DOHH2 (cell line): ENCODE measurements around the gene SPIRE1.

ENCODE experiments used
- H3F3A ChIP-seq: fragments of 200-600 bp; sonication (generic), shearing (Covaris generic); 2 replicates; pipeline ENCODE4 v1.6.0; 2016; ENCODE audit warnings: antibody characterized with exemption, mild to moderate bottlenecking; ENCODE audit not compliant: control insufficient read depth, insufficient read depth
- H3K27ac ChIP-seq: fragments of 200-600 bp; sonication (generic); 2 replicates; pipeline ENCODE4 v1.5.1; 2014; ENCODE audit warnings: low read depth, mild to moderate bottlenecking, low read length, moderate library complexity
- H3K27me3 ChIP-seq: fragments of 200-600 bp; sonication (generic); 2 replicates; pipeline ENCODE4 v1.6.1; 2014; ENCODE audit warnings: mild to moderate bottlenecking, low read length, mixed read lengths; ENCODE audit not compliant: control insufficient read depth
- H3K36me3 ChIP-seq: fragments of 200-600 bp; sonication (generic); 2 replicates; pipeline ENCODE4 v1.6.1; 2014; ENCODE audit warnings: mild to moderate bottlenecking, low read length, moderate library complexity, mixed read lengths; ENCODE audit not compliant: control insufficient read depth
- H3K4me1 ChIP-seq: fragments of 200-600 bp; sonication (generic); 2 replicates; pipeline ENCODE4 v1.6.1; 2014; ENCODE audit warnings: mild to moderate bottlenecking, low read length, mixed read lengths; ENCODE audit not compliant: control insufficient read depth
- H3K4me2 ChIP-seq: fragments of 200-600 bp; sonication (generic); 2 replicates; pipeline ENCODE4 v1.6.0; 2014; ENCODE audit warnings: mild to moderate bottlenecking, low read length, moderate library complexity
- H3K4me3 ChIP-seq: fragments of 200-600 bp; sonication (generic); 2 replicates; pipeline ENCODE4 v1.5.1; 2014; ENCODE audit warnings: mild to moderate bottlenecking, low read length, mixed read lengths
- H3K79me2 ChIP-seq: fragments of 200-600 bp; sonication (generic); 2 replicates; pipeline ENCODE4 v1.6.1; 2014; ENCODE audit warnings: mild to moderate bottlenecking, low read length, mixed read lengths; ENCODE audit not compliant: control insufficient read depth
- H3K9me2 ChIP-seq: fragments of 200-600 bp; sonication (generic); replicated peaks from 2 replicates; pipeline ENCODE4 v1.6.1; 2014; ENCODE audit warnings: mild to moderate bottlenecking, low read length, mixed read lengths; ENCODE audit not compliant: control insufficient read depth
- H3K9me3 ChIP-seq: fragments of 200-600 bp; sonication (generic); 2 replicates; pipeline ENCODE4 v1.6.1; 2014; ENCODE audit warnings: antibody characterized with exemption, low read length, mixed read lengths; ENCODE audit not compliant: control insufficient read depth, insufficient read depth
- H4K20me1 ChIP-seq: fragments of 200-600 bp; sonication (generic); 2 replicates; pipeline ENCODE4 v1.6.0; 2014; ENCODE audit warnings: low read depth, mild to moderate bottlenecking, antibody characterized with exemption, low read length, moderate library complexity; ENCODE audit not compliant: control insufficient read depth, insufficient read depth
- EZH2phosphoT487 ChIP-seq: fragments of 200-600 bp; sonication (generic); IDR thresholded peaks from 2 replicates; pipeline ENCODE4 v1.6.1; 2017; ENCODE audit warnings: borderline replicate concordance, mild to moderate bottlenecking, antibody characterized with exemption, low read length, moderate library complexity, mixed read lengths
- TF ChIP-seq, protein P1 (sequence below): fragments of 200-600 bp; sonication (generic); IDR thresholded peaks from one replicate; pipeline ENCODE4 v1.5.1; 2014; ENCODE audit warnings: antibody characterized with exemption, mild to moderate bottlenecking, low read depth, low read length; ENCODE audit not compliant: poor library complexity, severe bottlenecking

Gene SPIRE1

DNA sequence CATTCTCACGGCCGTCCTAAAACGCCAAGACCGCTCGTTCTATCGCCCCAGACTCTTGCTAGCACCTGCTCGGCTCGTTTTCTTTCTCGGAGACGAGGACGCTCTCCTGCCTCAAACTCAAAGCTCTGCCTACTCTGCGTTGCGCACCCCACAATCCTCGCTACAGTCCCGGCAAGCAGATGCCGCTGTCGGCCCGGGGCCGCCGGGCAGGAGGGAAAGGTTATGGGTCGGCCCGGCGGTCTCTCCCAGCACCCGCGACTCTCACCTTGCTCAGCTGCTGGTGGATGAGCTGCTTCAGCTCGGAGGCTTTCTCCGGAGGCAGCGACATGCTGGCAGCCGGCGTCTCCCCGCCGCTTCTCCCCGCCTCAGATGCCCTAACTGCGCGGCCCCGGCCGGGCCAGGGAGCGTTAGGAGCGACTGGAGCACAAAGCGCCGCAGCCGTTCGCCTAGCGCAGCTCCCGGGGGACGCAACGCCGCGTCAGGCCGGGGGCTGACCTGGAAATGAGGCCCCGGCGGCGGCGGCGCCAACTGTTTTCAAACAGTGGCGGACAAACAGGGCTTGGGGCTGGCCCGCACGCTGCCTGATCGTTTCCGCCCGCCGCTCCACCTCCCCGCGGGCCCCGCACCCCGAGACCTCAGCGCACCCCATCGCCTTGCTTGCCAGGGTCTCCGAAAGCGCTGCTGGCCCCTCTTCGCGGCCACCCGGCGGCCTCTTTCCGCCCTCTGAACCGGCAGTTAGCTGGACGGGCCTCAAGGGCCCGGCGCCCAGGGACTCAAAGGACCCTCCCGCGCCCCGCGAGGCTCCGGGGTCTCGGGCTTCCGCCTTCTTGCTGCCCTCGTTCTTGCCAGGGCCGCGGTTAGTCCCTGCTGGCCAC, 44.6 kb upstream of the SPIRE1 start, which contains the start of the genes CEP76 and PSMG2:
Gene CEP76, minus strand, starts transcription at position 503 of the 875 bp plus-strand sequence. Its CDS starts 175 bp downstream, at position 328.
Gene PSMG2, plus strand, starts transcription at position 822 of the 875 bp plus-strand sequence. CDS start 66 bp downstream, outside the sequence.
- peak within 1 kb of the TSS; percentile 92 for H3K4me3 ChIP-seq
- H3K79me2 ChIP-seq = peaks cover 77% of the 10 kb centered on the region
- H3K27ac ChIP-seq = peak within 1 kb of the TSS; percentile 79
- peak within 1 kb of the TSS; percentile 96 for H3K4me2 ChIP-seq
- H3K36me3 ChIP-seq = peaks cover 75% of the 10 kb centered on the region
- H3K4me1 ChIP-seq = peaks cover 28% of the 10 kb centered on the region
- H3F3A ChIP-seq = no peaks in the 10 kb centered on the region
- no peak for TF ChIP-seq EZH2phosphoT487
- TF ChIP-seq, protein P1, sequence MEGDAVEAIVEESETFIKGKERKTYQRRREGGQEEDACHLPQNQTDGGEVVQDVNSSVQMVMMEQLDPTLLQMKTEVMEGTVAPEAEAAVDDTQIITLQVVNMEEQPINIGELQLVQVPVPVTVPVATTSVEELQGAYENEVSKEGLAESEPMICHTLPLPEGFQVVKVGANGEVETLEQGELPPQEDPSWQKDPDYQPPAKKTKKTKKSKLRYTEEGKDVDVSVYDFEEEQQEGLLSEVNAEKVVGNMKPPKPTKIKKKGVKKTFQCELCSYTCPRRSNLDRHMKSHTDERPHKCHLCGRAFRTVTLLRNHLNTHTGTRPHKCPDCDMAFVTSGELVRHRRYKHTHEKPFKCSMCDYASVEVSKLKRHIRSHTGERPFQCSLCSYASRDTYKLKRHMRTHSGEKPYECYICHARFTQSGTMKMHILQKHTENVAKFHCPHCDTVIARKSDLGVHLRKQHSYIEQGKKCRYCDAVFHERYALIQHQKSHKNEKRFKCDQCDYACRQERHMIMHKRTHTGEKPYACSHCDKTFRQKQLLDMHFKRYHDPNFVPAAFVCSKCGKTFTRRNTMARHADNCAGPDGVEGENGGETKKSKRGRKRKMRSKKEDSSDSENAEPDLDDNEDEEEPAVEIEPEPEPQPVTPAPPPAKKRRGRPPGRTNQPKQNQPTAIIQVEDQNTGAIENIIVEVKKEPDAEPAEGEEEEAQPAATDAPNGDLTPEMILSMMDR = no peak
- no peaks in the 10 kb centered on the region for H3K9me3 ChIP-seq
- no peaks in the 10 kb centered on the region for H3K27me3 ChIP-seq
- peaks cover 9% of the 10 kb centered on the region for H4K20me1 ChIP-seq
- no peaks in the 10 kb centered on the region for H3K9me2 ChIP-seq

DNA sequence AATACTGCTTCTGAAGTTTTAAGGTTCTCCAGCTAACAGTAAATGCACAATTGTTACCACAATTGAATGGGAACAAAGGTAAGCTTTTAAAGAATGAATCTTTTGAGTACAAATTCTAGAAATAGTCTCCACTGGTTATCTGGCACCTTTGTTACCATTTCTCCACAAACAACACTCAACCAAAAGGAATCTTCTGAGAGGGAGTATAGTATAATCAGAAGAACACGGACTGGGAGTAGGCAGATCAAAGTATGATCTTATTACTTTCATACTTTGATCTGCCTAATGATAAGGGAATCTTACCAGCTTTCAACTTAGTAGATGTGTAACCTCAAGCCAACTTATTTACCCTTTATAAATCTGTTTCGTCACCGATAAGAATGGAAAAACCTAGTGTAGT, 43.3 kb upstream of the SPIRE1 start:
- no peak overlapping the region for H3K27ac ChIP-seq
- H4K20me1 ChIP-seq = peaks cover 9% of the 10 kb centered on the region
- peaks cover 73% of the 10 kb centered on the region for H3K36me3 ChIP-seq
- TF ChIP-seq, protein P1 = no peak
- no peak for TF ChIP-seq EZH2phosphoT487
- no peaks in the 10 kb centered on the region for H3K9me2 ChIP-seq
- no peaks in the 10 kb centered on the region for H3K9me3 ChIP-seq
- H3K4me1 ChIP-seq = peaks cover 28% of the 10 kb centered on the region
- no peaks in the 10 kb centered on the region for H3F3A ChIP-seq
- H3K79me2 ChIP-seq = peaks cover 64% of the 10 kb centered on the region
- H3K27me3 ChIP-seq = no peaks in the 10 kb centered on the region
- H3K4me3 ChIP-seq = peak overlapping the region; percentile 92
- peak overlapping the region; percentile 96 for H3K4me2 ChIP-seq

DNA sequence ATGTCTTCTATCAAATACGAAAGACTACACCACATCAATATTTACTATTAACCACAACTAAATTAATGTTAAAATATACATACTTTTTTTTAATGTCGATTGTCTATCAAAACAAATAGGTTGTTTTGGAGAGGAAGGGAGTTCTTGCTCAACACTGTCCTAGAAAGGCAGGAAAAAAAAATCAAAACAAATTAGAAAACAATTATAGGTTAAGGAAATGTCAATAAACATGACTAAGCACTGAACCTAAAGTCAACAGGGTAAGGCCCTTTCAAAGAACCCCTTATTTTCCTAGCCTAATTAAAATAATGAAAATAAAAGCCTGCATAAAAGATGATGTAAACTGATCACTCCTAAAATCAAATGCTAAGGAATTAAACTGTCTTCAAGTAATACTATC, 41.8 kb upstream of the SPIRE1 start:
- no peak overlapping the region for H3K27ac ChIP-seq
- H3K4me1 ChIP-seq = peaks cover 26% of the 10 kb centered on the region
- no peaks in the 10 kb centered on the region for H3K9me2 ChIP-seq
- TF ChIP-seq, protein P1 = no peak
- no peak for TF ChIP-seq EZH2phosphoT487
- H3K4me3 ChIP-seq = no peak overlapping the region
- H4K20me1 ChIP-seq = peaks cover 9% of the 10 kb centered on the region
- H3K27me3 ChIP-seq = no peaks in the 10 kb centered on the region
- peaks cover 63% of the 10 kb centered on the region for H3K36me3 ChIP-seq
- peaks cover 50% of the 10 kb centered on the region for H3K79me2 ChIP-seq
- no peaks in the 10 kb centered on the region for H3F3A ChIP-seq
- no peaks in the 10 kb centered on the region for H3K9me3 ChIP-seq
- H3K4me2 ChIP-seq = no peak overlapping the region
